Measurements from ENCODE around the gene MYO10. TPM values are rescaled to one million over a fixed set of nuclear protein-coding genes. Genes with fewer than 3 reads are reported as not detected.

MYO10 gene
- polyA plus RNA-seq, 3 donors = 0.23 to 1.1 (median 0.35) TPM

DNA sequence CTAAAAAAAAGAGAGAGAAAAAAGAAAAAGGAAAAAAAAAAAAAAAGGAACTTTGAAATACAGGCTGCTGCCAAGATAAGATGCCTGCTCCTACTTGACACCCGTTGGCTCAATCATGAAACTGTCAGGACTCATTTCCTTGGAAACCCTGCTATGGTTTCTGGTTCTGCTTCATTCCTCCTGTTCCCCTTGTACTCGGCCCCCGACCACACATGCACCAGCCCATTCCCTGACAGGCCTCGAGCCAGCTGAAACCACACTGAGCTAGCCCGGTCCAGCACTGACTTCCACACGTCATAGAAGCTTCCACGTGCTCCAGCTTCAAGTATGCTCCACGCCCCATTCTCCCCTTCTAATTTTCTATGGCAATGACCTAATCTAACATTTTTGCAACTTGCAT lies 93.2 kb downstream of the MYO10 start:
- peaks cover 5% of the 10 kb centered on the region for H3K4me1 Mint-ChIP-seq
- Histone ChIP-seq H3K9ac (ENCODE audit: insufficient read depth, low read length, poor library complexity, severe bottlenecking) (no peak overlapping the region), H3K36me3 (replicated peaks in 1 of 2; ENCODE audit: control insufficient read depth in 1 of 2, insufficient read depth in 2 of 2, low read length in 2 of 2) (no peaks in the 10 kb centered on the region), H3K4me2 (replicated peaks; ENCODE audit: extremely low read depth, low read length, poor library complexity, severe bottlenecking) (no peak overlapping the region), H4K20me1 (ENCODE audit: insufficient read depth, low read length) (no peaks in the 10 kb centered on the region), H2AFZ (ENCODE audit: insufficient read depth, low read depth, low read length, poor library complexity, severe bottlenecking) (no peak overlapping the region), H3K79me2 (ENCODE audit: insufficient read depth, low read length) (no peaks in the 10 kb centered on the region), H3K27me3 (ENCODE audit: control insufficient read depth in 2 of 2, insufficient read depth in 2 of 2, low read length in 2 of 2) (no peaks in the 10 kb centered on the region), H3K4me1 (ENCODE audit: control insufficient read depth in 1 of 2, insufficient read depth in 2 of 2, low read length in 2 of 2) (no peaks in the 10 kb centered on the region), H3K9me3 (replicated peaks in 1 of 2; ENCODE audit: control insufficient read depth in 1 of 2, insufficient read depth in 1 of 2, low read length in 2 of 2) (no peaks in the 10 kb centered on the region), H3K27ac (ENCODE audit: low read depth in 1 of 2, low read length in 2 of 2) (no peak overlapping the region), H3K4me3 (replicated peaks in 1 of 3; ENCODE audit: low read depth in 2 of 3, low read length in 3 of 3) (no peak overlapping the region)
- intact Hi-C loops (cut with micrococcal nuclease) = no loop called here
- H3K4me3 Mint-ChIP-seq = peak overlapping the region in 1 of 2 donors; percentile 22
- no peaks in the 10 kb centered on the region for H3K36me3 Mint-ChIP-seq
- peaks cover 5 to 6% (median 5%) of the 10 kb centered on the region in 3 donors for H3K27me3 Mint-ChIP-seq (ENCODE audit: low read depth in 3 of 3)
- WGBS (ENCODE audit: insufficient coverage) = 2% methylated on average over 8 of the region's 8 CpGs
- TF ChIP-seq, protein P1, sequence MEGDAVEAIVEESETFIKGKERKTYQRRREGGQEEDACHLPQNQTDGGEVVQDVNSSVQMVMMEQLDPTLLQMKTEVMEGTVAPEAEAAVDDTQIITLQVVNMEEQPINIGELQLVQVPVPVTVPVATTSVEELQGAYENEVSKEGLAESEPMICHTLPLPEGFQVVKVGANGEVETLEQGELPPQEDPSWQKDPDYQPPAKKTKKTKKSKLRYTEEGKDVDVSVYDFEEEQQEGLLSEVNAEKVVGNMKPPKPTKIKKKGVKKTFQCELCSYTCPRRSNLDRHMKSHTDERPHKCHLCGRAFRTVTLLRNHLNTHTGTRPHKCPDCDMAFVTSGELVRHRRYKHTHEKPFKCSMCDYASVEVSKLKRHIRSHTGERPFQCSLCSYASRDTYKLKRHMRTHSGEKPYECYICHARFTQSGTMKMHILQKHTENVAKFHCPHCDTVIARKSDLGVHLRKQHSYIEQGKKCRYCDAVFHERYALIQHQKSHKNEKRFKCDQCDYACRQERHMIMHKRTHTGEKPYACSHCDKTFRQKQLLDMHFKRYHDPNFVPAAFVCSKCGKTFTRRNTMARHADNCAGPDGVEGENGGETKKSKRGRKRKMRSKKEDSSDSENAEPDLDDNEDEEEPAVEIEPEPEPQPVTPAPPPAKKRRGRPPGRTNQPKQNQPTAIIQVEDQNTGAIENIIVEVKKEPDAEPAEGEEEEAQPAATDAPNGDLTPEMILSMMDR (IDR thresholded peaks at IDR 0.05) = no peak
- H3K9me3 Mint-ChIP-seq = no peaks in the 10 kb centered on the region
- H3K27ac Mint-ChIP-seq = no peak overlapping the region
- DNase-seq = no peak

DNA sequence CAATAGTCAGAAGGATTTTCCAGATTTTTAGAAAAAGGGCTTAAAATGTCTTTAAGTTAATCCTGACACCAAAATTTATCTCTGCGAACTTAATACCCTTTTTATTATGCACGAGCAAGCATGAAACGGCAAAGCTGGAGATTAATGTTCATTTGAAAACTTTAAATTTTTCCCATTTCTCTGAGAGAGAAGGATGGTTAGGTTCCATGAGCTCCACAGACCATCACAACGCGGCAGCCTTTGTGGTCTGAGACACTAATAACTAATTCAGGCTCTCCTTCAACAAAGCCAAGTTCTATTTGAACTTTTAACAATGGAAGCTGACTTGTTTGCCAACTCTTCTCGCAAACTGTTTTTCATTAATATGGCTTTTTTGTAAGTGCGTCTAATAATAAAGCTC lies 94.7 kb downstream of the MYO10 start:
- Histone ChIP-seq H3K27ac (ENCODE audit: low read depth in 1 of 2, low read length in 2 of 2) (no peak overlapping the region), H3K4me2 (replicated peaks; ENCODE audit: extremely low read depth, low read length, poor library complexity, severe bottlenecking) (no peak overlapping the region), H4K20me1 (ENCODE audit: insufficient read depth, low read length) (no peaks in the 10 kb centered on the region), H3K36me3 (replicated peaks in 1 of 2; ENCODE audit: control insufficient read depth in 1 of 2, insufficient read depth in 2 of 2, low read length in 2 of 2) (no peaks in the 10 kb centered on the region), H3K9me3 (replicated peaks in 1 of 2; ENCODE audit: control insufficient read depth in 1 of 2, insufficient read depth in 1 of 2, low read length in 2 of 2) (no peaks in the 10 kb centered on the region), H3K27me3 (ENCODE audit: control insufficient read depth in 2 of 2, insufficient read depth in 2 of 2, low read length in 2 of 2) (no peaks in the 10 kb centered on the region), H3K79me2 (ENCODE audit: insufficient read depth, low read length) (no peaks in the 10 kb centered on the region), H2AFZ (ENCODE audit: insufficient read depth, low read depth, low read length, poor library complexity, severe bottlenecking) (no peak overlapping the region), H3K4me1 (ENCODE audit: control insufficient read depth in 1 of 2, insufficient read depth in 2 of 2, low read length in 2 of 2) (no peaks in the 10 kb centered on the region), H3K4me3 (replicated peaks in 1 of 3; ENCODE audit: low read depth in 2 of 3, low read length in 3 of 3) (no peak overlapping the region), H3K9ac (ENCODE audit: insufficient read depth, low read length, poor library complexity, severe bottlenecking) (no peak overlapping the region)
- H3K27me3 Mint-ChIP-seq (ENCODE audit: low read depth in 3 of 3) = peaks cover 5 to 6% (median 5%) of the 10 kb centered on the region in 3 donors
- H3K9me3 Mint-ChIP-seq = no peaks in the 10 kb centered on the region
- peaks cover 5% of the 10 kb centered on the region for H3K4me1 Mint-ChIP-seq
- TF ChIP-seq, protein P1 (IDR thresholded peaks at IDR 0.05) = no peak
- no peak for DNase-seq
- no peak overlapping the region for H3K27ac Mint-ChIP-seq
- no peak overlapping the region for H3K4me3 Mint-ChIP-seq
- intact Hi-C loops (cut with micrococcal nuclease) = no loop called here
- no peaks in the 10 kb centered on the region for H3K36me3 Mint-ChIP-seq
- 100% methylated on average over 2 of the region's 7 CpGs for WGBS (ENCODE audit: insufficient coverage)
